GM21786 (cell line): ENCODE results near the gene MS4A7.
A peak's percentile ranks its signal among the peaks of the same experiment; 100 is the strongest.
"Not testable (repeated sequence)": the region's sequence is repeated elsewhere in the genome, so short reads cannot be mapped to it uniquely, and the experiment has no call there.

Source experiments
- ATAC-seq: cut with Tn5 transposase; IDR thresholded peaks from one replicate; pipeline ENCODE4 v1.9.1; 2021; ENCODE audit not compliant: unreplicated experiment

MS4A7 gene, protein sequence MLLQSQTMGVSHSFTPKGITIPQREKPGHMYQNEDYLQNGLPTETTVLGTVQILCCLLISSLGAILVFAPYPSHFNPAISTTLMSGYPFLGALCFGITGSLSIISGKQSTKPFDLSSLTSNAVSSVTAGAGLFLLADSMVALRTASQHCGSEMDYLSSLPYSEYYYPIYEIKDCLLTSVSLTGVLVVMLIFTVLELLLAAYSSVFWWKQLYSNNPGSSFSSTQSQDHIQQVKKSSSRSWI

DNA sequence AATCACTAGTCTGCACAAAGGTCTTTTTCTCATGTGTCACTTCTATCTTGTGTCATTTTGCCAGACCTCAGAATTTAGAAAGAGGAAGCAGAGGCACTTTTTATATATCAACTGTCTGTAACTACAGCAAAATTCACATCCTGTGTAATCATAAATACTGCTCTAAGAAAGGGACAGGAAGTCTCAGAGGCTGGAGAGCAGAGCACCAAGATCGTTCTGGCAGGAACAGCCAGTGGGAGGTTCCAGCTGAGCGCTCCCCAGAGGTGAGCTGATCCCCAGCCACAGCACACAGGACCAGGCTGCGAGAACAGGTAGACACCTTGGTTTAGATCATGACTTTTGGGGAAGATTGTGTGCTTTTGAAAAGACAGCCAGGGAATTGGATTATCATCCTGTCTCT, at the start of gene MS4A7:
Gene MS4A7, plus strand, starts transcription at position 179 of the 400 bp plus-strand sequence. CDS start 4,610 bp downstream, outside the sequence.
- ATAC-seq, result peak; percentile 84

DNA sequence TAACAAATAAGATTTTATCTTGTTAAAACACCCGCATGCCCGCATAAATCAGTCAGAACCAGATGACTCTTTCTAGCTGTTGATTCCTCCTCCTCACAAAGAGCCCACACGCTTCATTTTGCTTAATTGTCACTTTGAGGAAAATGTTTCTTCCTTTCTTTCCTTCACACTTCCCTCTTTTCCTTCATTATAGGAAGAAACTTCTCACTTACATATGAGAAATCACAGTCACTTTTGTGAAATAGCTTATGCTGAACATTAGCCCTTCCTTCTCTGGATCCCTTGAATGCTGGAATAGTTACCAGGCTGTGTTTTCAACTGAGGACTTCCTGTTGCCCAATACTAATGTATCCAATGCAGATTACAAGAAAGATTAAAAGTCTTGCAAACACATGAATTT, 45.5 kb upstream of the MS4A7 start:
- ATAC-seq, result no peak

DNA sequence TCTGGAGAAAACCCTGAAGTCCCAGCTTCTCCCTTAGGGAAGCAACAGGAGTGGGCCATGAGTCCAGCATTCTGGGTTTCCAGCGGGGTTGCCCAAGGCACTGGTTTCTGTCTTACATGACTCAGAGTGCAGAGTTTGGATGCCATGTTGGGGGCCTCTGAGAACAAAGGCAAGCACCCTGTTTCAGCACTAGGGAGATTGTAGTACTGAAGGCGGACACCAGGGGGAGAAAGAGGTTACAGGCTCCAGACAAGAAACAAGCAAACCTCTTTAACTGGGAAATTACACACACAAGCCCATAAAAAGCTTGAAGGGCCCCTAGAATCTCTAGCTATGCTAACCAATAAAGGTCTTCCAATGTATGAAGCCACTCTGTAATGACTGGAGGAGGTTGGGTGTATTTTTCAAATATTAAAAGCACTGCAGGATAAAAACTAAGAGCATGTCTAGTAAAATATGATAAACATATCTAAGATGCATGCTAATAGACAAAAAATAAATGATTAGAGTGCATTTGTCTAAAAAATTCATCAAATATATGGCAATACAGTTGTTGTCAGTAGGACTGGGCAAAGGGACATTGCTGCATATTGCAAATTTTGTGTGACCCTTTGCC, 44.2 kb upstream of the MS4A7 start:
- ATAC-seq, result peak; percentile 60

DNA sequence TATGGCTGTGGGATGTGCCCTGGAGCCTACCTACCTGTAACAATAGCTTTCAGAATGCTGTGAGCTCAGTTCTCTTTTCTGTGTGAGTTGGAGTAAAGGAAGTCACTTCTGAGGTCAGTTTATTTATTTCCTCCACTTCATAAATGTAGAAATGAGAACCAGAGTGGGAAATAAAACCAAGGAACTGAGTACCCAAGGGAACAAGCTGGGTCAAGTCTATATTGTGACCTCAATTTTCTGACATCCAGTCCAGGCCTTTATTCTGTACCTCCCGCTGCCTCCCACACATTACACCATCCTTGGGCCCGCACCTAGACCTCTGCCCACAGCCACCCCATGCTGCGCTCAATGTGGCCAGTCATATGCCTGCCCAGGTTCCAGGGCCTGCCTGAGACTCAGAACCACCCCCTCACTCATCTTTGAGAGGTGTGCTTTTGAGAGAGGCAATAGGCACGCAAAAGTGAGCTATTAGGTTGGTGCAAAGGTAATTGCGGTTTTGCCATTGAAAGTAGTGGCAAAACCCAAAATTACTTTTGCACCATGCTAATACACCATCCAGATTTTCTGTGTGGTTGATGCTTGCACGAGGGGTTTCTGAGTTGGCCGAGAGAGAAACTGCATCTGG, 41.5 kb upstream of the MS4A7 start:
- ATAC-seq, result peak; percentile 38

DNA sequence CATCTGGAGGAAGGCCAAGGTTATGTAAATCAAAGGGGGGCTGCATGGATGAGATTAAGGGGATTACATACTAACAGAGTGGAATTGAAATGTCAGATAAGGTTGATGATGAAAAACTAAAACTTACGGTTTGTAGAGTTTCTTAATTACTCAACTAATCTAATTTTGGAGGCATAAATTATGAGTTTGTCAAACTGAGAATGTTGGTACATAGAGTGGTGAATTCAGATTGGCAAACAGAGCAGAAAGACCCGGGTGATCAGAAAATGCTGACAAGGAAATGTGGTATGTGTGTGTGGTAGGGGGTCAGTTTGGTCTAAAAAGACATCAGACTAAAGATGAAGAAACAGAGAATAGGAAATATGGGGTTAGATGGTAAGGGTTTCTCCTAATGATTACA, 40.3 kb upstream of the MS4A7 start:
- no peak for ATAC-seq

DNA sequence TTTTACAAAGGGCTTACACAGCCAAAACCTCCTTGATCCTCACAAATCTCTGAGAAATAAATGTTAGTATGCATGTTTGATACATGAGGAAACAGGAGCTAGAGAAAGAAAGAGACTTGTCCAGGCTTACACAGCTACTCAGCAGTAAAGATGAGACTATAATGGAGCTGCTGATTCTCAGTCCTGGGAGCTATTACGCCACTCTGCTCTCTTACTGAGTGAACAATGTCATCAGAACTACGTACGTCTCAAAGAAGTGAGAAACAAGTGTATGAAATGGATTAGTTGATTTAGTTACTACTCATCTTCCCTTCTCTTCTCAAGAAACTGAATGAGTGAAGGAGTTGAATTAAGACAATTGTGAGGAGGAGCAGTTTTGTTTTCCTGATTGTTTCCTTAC, 39.0 kb upstream of the MS4A7 start:
- no peak for ATAC-seq

DNA sequence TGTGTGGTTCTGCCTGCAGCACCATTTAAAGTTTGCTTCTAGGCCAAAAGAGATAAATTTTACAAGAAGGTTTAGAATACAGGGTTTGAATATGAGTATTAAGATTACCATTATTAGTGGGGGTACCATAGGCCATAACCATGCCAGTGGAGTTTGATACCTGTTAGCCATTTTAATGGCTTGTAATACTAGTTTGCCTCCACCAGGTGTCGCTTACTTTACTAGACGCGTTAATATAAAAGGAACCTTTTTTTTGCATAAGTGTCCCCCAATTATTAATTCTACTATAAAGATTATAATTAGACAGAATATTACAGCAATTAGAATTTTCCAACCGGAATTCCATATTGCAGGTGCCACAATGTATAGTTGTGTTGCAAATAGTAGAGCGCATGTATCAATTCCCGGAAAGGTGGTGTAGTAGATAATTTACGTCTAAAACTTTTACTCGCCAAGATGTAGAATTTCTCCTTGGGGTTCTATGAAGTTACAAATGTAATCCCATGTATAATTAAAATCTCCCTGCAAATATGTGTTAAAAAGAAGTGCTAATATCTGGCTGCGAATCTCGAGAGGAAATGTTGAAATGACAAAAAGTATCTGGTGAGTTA, 35.1 kb upstream of the MS4A7 start:
- no peak for ATAC-seq

DNA sequence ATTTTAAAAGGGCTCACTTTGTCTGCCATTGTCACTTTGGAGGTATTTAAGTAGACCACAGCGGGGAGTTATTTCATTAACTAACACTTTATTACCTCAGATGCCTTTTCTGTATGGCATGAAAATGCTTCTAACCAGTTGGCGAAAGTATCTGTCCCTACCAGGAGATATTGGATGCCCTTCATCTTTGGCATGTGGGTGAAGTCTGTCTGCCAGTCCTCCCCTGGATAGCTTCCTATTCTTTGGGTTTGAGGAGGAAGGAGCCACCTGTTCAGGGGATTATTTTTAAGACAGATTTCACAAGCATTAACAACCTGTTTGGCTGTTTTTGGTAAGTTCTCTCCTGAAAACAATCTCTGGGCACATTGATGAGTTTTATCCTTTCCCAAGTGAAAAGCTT, 34.2 kb upstream of the MS4A7 start:
- no peak for ATAC-seq

DNA sequence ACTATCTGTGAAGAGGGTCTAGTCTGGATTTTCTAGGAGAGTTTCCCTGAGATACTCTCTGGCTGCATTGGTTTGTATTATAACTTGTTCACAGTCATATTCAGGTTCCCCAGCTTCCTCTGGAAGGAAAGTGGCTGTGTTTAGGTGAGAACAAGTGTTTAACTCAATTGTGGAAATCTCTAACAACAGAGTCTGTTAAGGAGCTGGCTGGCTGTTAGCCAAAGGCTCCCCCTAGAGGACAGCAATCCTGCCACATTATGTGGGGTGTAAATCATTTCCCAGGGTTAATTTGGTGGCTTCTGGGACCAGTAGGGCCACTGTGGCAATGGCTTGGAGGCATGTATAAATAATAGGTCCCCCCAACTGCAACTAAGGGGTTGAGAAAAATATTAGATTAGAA, 32.8 kb upstream of the MS4A7 start:
- no peak for ATAC-seq

DNA sequence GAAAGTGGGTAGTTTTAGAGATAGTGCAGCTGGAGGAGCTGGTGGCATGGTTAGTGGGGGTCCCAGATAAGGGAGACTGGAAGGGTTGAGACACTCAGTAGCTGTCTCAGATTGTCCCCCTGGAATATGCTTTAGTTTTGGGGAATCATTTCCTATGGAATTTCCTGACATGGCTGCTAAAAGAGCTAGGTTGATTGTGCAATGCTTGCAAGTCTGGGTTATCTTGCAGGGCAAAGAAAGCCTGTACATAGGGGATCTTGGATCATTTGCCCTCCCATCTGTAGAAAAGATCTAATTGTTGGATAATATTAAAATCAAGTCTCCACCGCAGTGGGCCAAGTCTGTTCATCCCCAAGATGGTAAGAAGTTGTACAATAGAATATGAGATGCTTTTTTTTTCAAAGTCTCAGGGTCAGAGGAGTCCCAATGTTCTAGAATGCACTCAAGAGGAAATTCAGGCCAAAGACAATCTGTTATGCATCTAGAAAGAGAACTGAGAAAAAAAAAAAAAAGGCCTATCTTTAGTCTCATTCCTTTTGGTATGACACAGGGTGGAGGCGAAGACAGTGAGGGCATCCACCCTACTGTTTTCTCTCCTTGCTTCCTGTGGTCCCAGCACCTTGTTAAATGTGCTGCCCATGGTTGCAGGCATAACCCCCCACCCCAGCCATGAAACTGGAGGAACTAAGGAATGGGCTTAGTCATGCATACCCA, 31.1 kb upstream of the MS4A7 start:
- peak; percentile 76 for ATAC-seq

DNA sequence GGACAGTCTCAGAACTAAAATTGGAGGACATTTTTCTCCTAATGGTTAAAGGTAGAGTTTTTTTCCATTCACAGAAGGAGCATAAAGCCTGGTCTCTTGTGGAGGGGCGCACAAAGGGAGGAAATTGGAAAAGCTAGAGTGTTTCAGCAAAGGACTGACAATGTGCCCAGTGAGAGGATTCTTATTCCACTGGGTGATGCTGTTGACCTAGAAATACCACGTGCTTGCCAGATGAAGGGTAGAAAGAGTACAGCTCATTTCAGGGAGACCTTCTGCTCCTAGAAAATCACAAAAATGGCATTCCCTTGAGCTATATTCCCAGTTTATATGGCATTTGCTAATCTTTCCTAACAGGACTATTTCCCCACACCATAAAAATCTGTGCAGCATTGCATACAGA, 30.2 kb upstream of the MS4A7 start:
- no peak for ATAC-seq

DNA sequence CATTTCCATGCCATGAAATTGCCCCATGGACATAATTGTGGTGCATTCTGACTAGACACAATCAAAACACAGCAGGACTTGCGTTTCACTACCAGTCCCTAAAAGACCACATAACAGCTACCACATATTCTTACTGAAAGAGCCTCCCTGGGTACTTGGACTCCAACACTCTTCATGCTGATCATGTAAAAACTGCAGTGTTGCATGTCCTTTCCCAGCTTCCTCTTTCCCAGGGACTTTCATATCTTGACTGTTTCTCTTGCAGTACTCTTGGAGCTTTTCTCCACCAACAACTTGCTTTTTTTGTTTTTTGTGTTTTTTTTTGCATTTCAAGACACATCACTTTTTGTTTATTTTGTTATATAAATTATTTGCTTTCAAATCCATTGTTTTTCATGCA, 28.3 kb upstream of the MS4A7 start:
- ATAC-seq, result no peak

DNA sequence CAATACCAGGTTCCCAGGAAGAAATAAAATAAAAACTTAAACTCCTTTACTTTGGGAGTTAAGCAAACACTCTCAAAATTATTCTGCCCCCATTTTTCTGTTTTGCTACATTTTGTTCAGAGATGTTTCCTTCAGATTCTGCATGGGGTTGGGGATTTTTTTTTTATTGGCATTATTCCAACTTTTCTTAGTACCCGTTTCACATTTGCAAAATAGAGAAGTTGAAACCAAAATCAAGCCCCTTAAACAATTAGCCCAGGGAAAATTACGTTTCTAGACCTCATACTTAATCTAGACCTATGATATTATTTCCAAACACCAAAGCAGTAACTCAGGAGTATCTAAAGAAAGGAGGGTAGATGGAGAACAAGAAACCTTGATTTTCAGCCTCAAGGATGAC, 20.6 kb upstream of the MS4A7 start:
- no peak for ATAC-seq

DNA sequence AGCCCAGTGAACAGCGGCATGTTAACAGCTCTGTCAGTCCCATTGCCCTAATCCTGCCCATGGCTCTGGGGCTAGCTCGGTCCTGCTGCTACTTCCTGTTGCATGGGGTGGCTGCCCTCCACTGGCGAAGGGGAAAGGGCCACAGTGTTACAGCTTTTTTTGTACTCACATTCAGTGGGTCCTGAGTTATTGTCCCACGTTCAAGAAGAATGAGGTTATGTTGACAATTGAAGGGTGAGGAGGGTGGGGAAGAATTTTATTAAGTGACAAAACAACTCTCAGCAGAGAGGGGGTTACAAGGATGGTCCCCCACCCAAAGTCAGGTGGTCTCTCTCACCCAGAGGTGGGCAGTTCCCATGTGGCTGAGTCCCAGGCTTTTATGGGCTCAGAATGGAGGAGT, 17.7 kb upstream of the MS4A7 start:
- no peak for ATAC-seq

DNA sequence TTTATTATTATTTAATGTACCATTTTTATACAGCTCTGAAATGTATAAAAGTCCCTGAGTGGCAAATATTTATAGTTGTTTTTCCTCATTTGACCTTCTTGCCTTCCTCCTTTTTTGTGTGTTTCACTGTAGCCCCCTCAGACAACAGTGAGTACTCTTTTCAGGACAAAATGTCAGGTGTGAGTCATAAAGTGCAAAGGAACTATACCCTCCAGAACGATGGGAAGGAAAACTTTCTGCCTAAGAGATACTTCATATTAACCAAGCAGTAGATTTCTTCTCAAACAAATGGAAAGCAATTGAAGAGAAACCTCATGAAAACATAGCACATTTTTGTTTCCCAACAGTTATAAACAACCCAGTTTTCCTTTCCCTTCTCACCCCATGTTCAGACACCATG, 16.1 kb upstream of the MS4A7 start:
- ATAC-seq, result no peak

DNA sequence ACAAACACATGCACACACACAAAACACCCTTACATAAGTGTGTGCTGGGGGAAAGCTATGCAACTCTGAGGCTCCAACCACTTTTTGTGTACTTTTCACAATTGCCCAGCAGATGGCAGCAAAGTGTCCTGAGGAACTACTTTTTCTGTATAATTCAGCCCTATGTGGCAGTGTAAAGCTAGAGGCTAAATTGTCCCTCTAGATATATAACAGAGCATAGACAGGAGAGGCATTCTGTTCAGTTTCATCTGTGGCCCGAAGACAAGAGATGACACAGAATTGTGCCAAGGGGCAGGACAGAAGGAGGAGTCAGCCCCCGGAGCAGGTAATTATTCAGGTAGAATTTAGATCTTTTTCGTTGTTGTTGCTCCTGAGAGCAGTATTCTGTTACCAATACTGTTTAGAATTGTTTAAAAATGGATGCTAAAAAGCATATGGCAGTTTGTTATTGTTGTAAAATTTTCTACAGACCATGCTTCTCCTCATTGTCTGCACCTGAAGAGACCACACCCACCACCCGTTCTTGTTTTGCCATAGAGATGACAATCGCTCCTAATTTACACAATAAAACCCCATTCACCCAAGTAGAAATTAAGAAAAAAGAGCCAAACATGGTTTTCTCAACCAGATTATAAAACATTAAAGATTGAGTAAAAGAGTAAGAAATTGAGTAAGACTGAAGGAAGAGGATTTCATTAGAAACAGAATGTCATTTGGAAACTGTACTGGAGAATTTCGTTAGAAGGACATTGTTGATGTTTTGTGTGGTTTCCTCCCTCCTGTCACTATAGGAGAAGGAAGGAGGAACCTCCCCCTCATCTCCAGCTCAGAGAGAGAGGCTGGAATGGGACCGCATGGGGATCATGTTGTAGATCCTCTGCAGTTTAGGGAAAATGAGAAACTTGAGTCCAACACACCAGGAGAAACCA, 14.5 kb upstream of the MS4A7 start:
- peak; percentile 66 for ATAC-seq

DNA sequence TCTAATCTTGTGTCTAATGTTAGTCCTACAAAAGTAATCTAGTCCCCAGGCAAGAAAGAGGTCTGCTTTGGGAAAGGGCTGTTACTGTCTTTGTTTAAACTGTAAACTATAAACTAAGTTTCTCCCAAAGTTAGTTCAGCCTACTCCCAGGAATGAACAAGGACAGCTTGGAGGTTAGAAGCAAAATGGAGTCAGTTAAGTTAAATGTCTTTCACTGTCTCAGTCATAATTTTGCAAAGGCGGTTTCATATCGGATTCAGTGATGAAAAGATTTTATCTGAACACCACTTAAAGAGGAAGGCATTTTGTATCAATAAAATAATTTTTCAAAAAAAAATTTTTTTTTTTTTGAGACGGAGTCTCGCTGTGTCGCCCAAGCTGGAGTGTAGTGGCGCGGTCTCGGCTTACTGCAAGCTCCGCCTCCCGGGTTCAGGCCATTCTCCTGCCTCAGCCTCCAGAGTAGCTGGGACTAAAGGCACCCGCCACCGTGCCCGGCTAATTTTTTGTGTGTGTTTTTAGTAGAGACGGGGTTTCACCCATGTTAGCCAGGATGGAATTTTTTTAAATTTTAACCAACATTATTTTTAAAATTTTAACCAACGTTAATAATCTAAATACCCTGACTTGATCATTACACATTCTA, 11.9 kb upstream of the MS4A7 start:
- ATAC-seq, result not testable (repeated sequence)

DNA sequence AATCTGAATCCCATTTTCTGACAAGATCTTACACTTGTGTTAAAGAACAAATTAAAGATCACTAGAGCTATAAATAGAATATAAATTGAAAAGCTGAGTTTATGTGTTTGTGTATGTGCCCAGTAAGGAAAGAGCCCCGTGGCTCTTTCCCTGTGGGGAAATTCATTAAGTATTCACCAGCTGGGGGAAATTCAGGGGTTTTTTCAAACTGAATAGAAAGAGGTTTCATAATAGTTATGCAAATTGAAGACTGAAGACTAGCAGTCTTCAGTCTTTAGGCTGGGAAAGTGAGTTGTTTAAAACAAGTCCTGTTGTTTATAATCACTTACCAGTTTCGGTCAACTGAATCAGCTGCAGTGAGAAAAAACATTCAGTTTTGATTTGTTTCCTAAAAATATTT, 11.3 kb upstream of the MS4A7 start:
- peak; percentile 88 for ATAC-seq

DNA sequence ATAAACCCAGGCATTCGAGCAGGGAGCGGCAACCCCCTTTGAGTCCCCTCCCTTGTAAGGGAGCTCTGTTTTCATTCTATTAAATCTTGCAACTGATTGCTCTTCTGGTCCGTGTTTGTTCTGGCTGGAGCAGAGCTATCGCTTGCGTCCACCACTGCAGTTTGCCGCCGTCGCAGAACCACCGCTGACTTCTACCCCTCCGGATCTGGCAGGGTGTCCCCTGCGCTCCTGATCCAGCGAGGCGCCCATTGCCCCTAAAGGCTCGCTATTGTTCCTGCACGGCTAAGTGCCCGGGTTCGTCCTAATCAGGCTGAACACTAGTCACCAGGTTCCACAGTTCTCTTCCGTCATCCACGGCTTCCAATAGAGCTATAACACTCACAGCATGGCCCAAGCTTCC, 10.4 kb upstream of the MS4A7 start:
- ATAC-seq, result no peak

DNA sequence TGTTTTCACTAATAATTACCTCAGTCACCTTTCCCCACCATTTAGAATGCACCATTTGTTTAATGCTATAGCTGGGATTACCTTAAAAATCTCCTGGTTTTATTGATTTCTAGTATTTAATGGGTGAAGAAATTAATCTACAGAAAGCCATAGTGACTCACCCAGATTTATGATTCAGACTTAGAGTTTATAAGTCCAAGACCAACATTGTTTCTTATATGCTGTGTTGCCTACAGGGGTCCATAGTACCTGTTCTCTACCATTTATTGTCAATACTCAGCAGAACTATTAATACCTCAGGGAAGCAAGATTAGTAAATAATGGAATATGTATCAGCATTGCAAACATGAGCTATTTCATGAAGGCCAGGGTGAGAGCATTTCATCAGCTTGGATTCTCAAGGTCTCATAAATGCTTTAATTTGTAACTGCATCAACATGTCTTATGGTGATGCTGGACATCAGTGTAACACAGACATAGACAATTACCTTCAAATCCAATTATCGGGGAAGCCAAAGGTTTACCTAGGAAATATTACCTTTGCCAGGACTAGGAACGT, 8.0 kb upstream of the MS4A7 start:
- ATAC-seq, result no peak
